ENCODE results near the gene ZNF335.
A peak's percentile ranks its signal among the peaks of the same experiment; 100 is the strongest.

Gene ZNF335

GRCh38 chr20:45974896-45975565 lies 3.0 kb upstream of the ZNF335 start:
- DNase-seq = peak in 2 of 10 donors; percentile 29 to 73

GRCh38 chr20:45972500-45973183 lies 639 bp upstream of the ZNF335 start:
- intact Hi-C loops (cut with DNase I) = loop anchor here (2.0 kb wide), 2 partner anchors 38 to 116 kb away; partner anchors contain the start of genes NCOA5 and PCIF1
- peak in 2 of 10 donors; percentile 33 to 34 for DNase-seq

More at GRCh38 chr20:45974896-45975565, 3.0 kb upstream of the ZNF335 start:
- intact Hi-C loops (cut with DNase I) = no loop called here

- no peak for DNase-seq
- intact Hi-C loops (cut with DNase I) = no loop called here
Measured at GRCh38 chr20:45971425-45971674, 653 bp downstream of the ZNF335 start.

- intact Hi-C loops (cut with DNase I) = no loop called here
- peak in 2 of 10 donors; percentile 86 to 89 for DNase-seq
Measured at GRCh38 chr20:45970646-45971424, 1.2 kb downstream of the ZNF335 start.

GRCh38 chr20:45969712-45970634 lies 2.0 kb downstream of the ZNF335 start:
- intact Hi-C loops (cut with DNase I) = no loop called here
- peak in 2 of 10 donors; percentile 4 to 57 for DNase-seq

GRCh38 chr20:45968801-45969711 lies 2.9 kb downstream of the ZNF335 start:
- intact Hi-C loops (cut with DNase I) = no loop called here
- DNase-seq = peak in 2 of 10 donors; percentile 73 to 75

- peak in 2 of 10 donors; percentile 65 to 84 for DNase-seq
- intact Hi-C loops (cut with DNase I) = no loop called here
Measured at GRCh38 chr20:45968081-45968671, 3.8 kb downstream of the ZNF335 start.

- intact Hi-C loops (cut with DNase I) = no loop called here
- DNase-seq = peak in 1 of 10 donors; percentile 69
Measured at GRCh38 chr20:45967551-45968080, 4.4 kb downstream of the ZNF335 start.

GRCh38 chr20:45965169-45966002 lies 6.6 kb downstream of the ZNF335 start:
- intact Hi-C loops (cut with DNase I) = no loop called here

GRCh38 chr20:45964006-45964400 lies 8.0 kb downstream of the ZNF335 start:
- peak in 2 of 10 donors; percentile 51 to 66 for DNase-seq
- intact Hi-C loops (cut with DNase I) = no loop called here

More at GRCh38 chr20:45965169-45966002, 6.6 kb downstream of the ZNF335 start:
- DNase-seq = peak in 2 of 10 donors; percentile 10 to 43

GRCh38 chr20:45963059-45964005 lies 8.7 kb downstream of the ZNF335 start:
- intact Hi-C loops (cut with DNase I) = no loop called here
- peak in 2 of 10 donors; percentile 63 to 72 for DNase-seq

GRCh38 chr20:45962031-45962755 lies 9.8 kb downstream of the ZNF335 start:
- DNase-seq = peak in 2 of 10 donors; percentile 37 to 72
- intact Hi-C loops (cut with DNase I) = no loop called here

- intact Hi-C loops (cut with DNase I) = no loop called here
- DNase-seq = peak in 2 of 10 donors; percentile 11 to 56
Measured at GRCh38 chr20:45959956-45960630, 11.9 kb downstream of the ZNF335 start.

GRCh38 chr20:45959126-45959525 lies 12.9 kb downstream of the ZNF335 start:
- intact Hi-C loops (cut with DNase I) = no loop called here
- DNase-seq = peak in 3 of 10 donors; percentile 55 to 69 (median 60)

GRCh38 chr20:45958593-45958992 lies 13.4 kb downstream of the ZNF335 start:
- intact Hi-C loops (cut with DNase I) = no loop called here
- DNase-seq = peak in 1 of 10 donors; percentile 3

All from posterior cingulate gyrus (tissue), 11 donors.